Measurements from ENCODE around the gene HUNK. TPM values are rescaled to one million over a fixed set of nuclear protein-coding genes. Genes with fewer than 3 reads are reported as not detected.
"Not testable (repeated sequence)": the region's sequence is repeated elsewhere in the genome, so short reads cannot be mapped to it uniquely, and the experiment has no call there.

The HUNK gene
- total RNA-seq, 2 experiments from 2014 or later = not detected

DNA sequence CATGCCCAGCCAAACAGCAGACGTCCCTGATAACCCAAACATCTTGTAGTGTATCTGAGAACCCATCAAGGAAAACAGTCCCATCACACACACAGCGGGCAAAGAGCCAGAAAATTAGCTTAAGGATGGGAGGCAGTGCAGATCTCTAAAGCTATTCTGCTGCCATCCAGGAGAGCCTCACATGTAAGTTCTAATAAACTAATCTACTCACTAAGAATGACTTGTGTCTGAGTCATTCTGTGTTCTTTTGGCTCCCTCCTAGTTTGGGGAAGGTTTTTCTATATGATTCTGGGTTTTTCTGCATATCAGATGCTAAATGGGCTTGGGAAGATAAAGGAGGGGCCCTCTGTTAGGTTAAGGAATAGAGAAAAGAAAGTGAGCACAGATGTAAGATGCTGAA lies 162.8 kb downstream of the HUNK start:
- no peak for ATAC-seq (ENCODE audit: poor library complexity)
- no peak overlapping the region for H3K4me3 Mint-ChIP-seq
- no peak overlapping the region for H3K4me3 ChIP-seq (ENCODE audit: low read length)
- CTCF ChIA-PET = no interaction called here
- H3K27ac Mint-ChIP-seq = no peak overlapping the region
- H3K27ac ChIP-seq (ENCODE audit: low read depth in 1 of 2, low read length in 2 of 2) = no peak overlapping the region
- H3K27me3 Mint-ChIP-seq = peaks cover 43% of the 10 kb centered on the region
- H3K36me3 ChIP-seq (ENCODE audit: insufficient read depth, low read length) = no peaks in the 10 kb centered on the region
- H3K9me3 Mint-ChIP-seq = no peaks in the 10 kb centered on the region
- no peaks in the 10 kb centered on the region for H3K4me1 ChIP-seq (ENCODE audit: insufficient read depth, low read length)
- DNase-seq = no peak
- H3K9me3 ChIP-seq (ENCODE audit: control insufficient read depth in 1 of 2, insufficient read depth in 1 of 2, low read length in 2 of 2) = peaks cover 0 to 4% of the 10 kb centered on the region in 2 experiments
- H3K36me3 Mint-ChIP-seq (ENCODE audit: low read depth) = no peaks in the 10 kb centered on the region
- H3K27me3 ChIP-seq (ENCODE audit: control insufficient read depth in 1 of 2, insufficient read depth in 2 of 2, low read length in 2 of 2) = peaks cover 3 to 8% of the 10 kb centered on the region in 2 experiments
- intact Hi-C loops (cut with DNase I, micrococcal nuclease) = no loop called here
- POLR2A ChIA-PET = no interaction called here
- H3K4me1 Mint-ChIP-seq (ENCODE audit: low read depth) = no peaks in the 10 kb centered on the region
- TF ChIP-seq, protein P1, sequence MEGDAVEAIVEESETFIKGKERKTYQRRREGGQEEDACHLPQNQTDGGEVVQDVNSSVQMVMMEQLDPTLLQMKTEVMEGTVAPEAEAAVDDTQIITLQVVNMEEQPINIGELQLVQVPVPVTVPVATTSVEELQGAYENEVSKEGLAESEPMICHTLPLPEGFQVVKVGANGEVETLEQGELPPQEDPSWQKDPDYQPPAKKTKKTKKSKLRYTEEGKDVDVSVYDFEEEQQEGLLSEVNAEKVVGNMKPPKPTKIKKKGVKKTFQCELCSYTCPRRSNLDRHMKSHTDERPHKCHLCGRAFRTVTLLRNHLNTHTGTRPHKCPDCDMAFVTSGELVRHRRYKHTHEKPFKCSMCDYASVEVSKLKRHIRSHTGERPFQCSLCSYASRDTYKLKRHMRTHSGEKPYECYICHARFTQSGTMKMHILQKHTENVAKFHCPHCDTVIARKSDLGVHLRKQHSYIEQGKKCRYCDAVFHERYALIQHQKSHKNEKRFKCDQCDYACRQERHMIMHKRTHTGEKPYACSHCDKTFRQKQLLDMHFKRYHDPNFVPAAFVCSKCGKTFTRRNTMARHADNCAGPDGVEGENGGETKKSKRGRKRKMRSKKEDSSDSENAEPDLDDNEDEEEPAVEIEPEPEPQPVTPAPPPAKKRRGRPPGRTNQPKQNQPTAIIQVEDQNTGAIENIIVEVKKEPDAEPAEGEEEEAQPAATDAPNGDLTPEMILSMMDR (IDR thresholded peaks at IDR 0.05) = no peak

DNA sequence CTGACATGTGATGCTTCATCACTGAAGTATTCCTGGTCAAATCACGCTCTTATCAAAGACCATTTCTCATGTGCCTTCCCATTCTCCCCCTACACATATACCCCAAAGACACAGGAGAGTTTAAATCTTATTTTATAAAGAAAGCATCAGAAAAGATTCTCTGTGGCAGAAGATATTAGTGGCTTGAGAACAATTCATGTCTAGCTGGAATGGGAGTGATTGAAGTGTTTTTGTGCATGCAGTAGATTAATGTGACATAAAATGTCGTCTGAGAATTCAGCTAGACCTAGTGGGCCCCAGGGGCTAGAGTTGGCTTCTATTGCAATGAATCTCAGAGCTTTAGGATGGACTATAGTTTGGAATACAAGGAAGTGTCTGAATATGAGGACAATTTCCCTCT lies 163.9 kb downstream of the HUNK start:
- Histone ChIP-seq H3K9me3 (ENCODE audit: control insufficient read depth in 1 of 2, insufficient read depth in 1 of 2, low read length in 2 of 2) (peaks cover 0 to 4% of the 10 kb centered on the region in 2 experiments), H3K36me3 (ENCODE audit: insufficient read depth, low read length) (no peaks in the 10 kb centered on the region), H3K4me3 (ENCODE audit: low read length) (no peak overlapping the region), H3K27ac (ENCODE audit: low read depth in 1 of 2, low read length in 2 of 2) (no peak overlapping the region), H3K27me3 (ENCODE audit: control insufficient read depth in 1 of 2, insufficient read depth in 2 of 2, low read length in 2 of 2) (peaks cover 3 to 8% of the 10 kb centered on the region in 2 experiments), H3K4me1 (ENCODE audit: insufficient read depth, low read length) (no peaks in the 10 kb centered on the region)
- intact Hi-C loops (cut with DNase I, micrococcal nuclease) = no loop called here
- Mint-ChIP-seq H3K27ac (no peak overlapping the region), H3K4me1 (ENCODE audit: low read depth) (no peaks in the 10 kb centered on the region), H3K9me3 (no peaks in the 10 kb centered on the region), H3K36me3 (ENCODE audit: low read depth) (no peaks in the 10 kb centered on the region), H3K4me3 (no peak overlapping the region), H3K27me3 (peaks cover 48% of the 10 kb centered on the region)
- ChIA-PET POLR2A (no interaction called here), CTCF (no interaction called here)
- DNase-seq (no peak), ATAC-seq (ENCODE audit: poor library complexity) (no peak)
- TF ChIP-seq, protein P1 (IDR thresholded peaks at IDR 0.05) = no peak

DNA sequence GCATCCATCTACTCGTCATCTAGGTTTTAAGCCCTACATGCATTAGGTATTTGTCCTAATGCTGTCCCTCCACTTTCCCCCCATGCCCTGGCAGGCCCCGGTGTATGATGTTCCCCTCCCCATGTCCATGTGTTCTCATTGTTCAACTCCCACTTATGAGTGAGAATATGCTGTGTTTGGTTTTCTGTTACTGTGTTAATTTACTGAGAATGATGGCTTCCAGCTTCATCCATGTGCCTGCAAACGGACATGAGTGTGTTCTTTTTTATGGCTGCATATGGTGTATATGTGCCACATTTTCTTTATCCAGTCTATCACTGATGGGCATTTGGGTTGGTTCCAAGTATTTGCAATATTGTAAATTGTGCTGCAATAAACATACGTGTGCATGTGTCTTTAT lies 165.9 kb downstream of the HUNK start:
- CTCF ChIA-PET; H3K4me1 ChIP-seq (ENCODE audit: insufficient read depth, low read length); H3K27ac ChIP-seq (ENCODE audit: low read depth in 1 of 2, low read length in 2 of 2); H3K9me3 Mint-ChIP-seq; H3K4me3 Mint-ChIP-seq; H3K27ac Mint-ChIP-seq; ATAC-seq (ENCODE audit: poor library complexity); POLR2A ChIA-PET; H3K36me3 ChIP-seq (ENCODE audit: insufficient read depth, low read length); DNase-seq; H3K4me3 ChIP-seq (ENCODE audit: low read length); H3K4me1 Mint-ChIP-seq (ENCODE audit: low read depth); H3K27me3 ChIP-seq (ENCODE audit: control insufficient read depth in 1 of 2, insufficient read depth in 2 of 2, low read length in 2 of 2); intact Hi-C loops (cut with DNase I, micrococcal nuclease); H3K36me3 Mint-ChIP-seq (ENCODE audit: low read depth): not testable (repeated sequence)
- H3K9me3 ChIP-seq (ENCODE audit: control insufficient read depth in 1 of 2, insufficient read depth in 1 of 2, low read length in 2 of 2) = peaks cover 0 to 11% of the 10 kb centered on the region in 2 experiments
- H3K27me3 Mint-ChIP-seq = peaks cover 44% of the 10 kb centered on the region

DNA sequence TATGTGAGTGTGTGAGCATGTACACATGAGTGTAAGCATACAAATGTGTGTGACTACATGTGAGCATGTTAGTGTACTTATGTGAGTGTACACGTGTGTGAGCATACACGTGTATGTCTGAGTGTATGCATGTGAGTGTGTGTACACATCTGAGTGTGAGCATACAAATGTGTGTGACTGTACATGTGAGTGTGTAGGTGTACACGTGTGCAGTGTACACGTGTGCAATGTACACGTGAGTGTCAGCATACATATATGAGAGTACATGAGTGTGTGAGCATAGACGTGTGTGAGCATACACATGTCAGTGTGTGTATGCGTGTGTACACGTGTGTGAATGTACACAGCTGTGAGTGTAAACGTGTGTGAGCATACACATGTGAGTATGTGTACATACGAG lies 170.6 kb downstream of the HUNK start:
- ATAC-seq (ENCODE audit: poor library complexity) = no peak
- Mint-ChIP-seq H3K9me3 (peaks cover 3% of the 10 kb centered on the region), H3K27ac (no peak overlapping the region), H3K27me3 (peaks cover 15% of the 10 kb centered on the region), H3K4me3 (no peak overlapping the region), H3K36me3 (ENCODE audit: low read depth) (no peaks in the 10 kb centered on the region), H3K4me1 (ENCODE audit: low read depth) (no peaks in the 10 kb centered on the region)
- no peaks in the 10 kb centered on the region for H3K27me3 ChIP-seq (ENCODE audit: control insufficient read depth in 1 of 2, insufficient read depth in 2 of 2, low read length in 2 of 2)
- intact Hi-C loops (cut with DNase I, micrococcal nuclease) = no loop called here
- POLR2A ChIA-PET = no interaction called here
- CTCF ChIA-PET = no interaction called here
- DNase-seq = no peak
- H3K27ac ChIP-seq (ENCODE audit: low read depth in 1 of 2, low read length in 2 of 2) = no peak overlapping the region
- H3K9me3 ChIP-seq (ENCODE audit: control insufficient read depth in 1 of 2, insufficient read depth in 1 of 2, low read length in 2 of 2) = peaks cover 0 to 16% of the 10 kb centered on the region in 2 experiments
- H3K4me1 ChIP-seq (ENCODE audit: insufficient read depth, low read length) = no peaks in the 10 kb centered on the region
- H3K36me3 ChIP-seq (ENCODE audit: insufficient read depth, low read length) = no peaks in the 10 kb centered on the region
- no peak overlapping the region for H3K4me3 ChIP-seq (ENCODE audit: low read length)
- TF ChIP-seq, protein P1 (IDR thresholded peaks at IDR 0.05) = no peak

Measured in CD4-positive, alpha-beta T cell (primary cell).